Activated naive CD8-positive, alpha-beta T cell treated with anti-CD3 and anti-CD28 coated beads, Interleukin-2, amount 50 U/mL, for 24 hours (primary cell): ENCODE data around the gene FIS1.

ENCODE experiments used
- ATAC-seq: fragments of 150-1000 bp; cut with Tn5 transposase; one replicate; pipeline ENCODE4 v1.10.0; 2021
- DNase-seq: peaks from one replicate; pipeline ENCODE4 v3.0.0; 2021
- H3K27ac Mint-ChIP-seq: one replicate; pipeline ENCODE4 v1.8.0; 2021; ENCODE audit warnings: mild to moderate bottlenecking, mixed read lengths
- H3K27me3 Mint-ChIP-seq: one replicate; pipeline ENCODE4 v1.8.0; 2021; ENCODE audit warnings: mixed read lengths
- H3K36me3 Mint-ChIP-seq: one replicate; pipeline ENCODE4 v1.8.0; 2021; ENCODE audit warnings: low read depth, mixed read lengths
- H3K4me1 Mint-ChIP-seq: one replicate; pipeline ENCODE4 v1.8.0; 2021; ENCODE audit warnings: mixed read lengths
- H3K4me3 Mint-ChIP-seq: one replicate; pipeline ENCODE4 v1.8.0; 2021; ENCODE audit warnings: mild to moderate bottlenecking, moderate library complexity, mixed read lengths
- H3K9me3 Mint-ChIP-seq: one replicate; pipeline ENCODE4 v1.8.0; 2021; ENCODE audit warnings: mixed read lengths

Gene FIS1

GRCh38 chr7:101232141-101232850, 12.6 kb downstream of the FIS1 start:
- H3K27ac Mint-ChIP-seq, result no peak overlapping the region
- no peaks in the 10 kb centered on the region for H3K4me1 Mint-ChIP-seq
- H3K27me3 Mint-ChIP-seq, result no peaks in the 10 kb centered on the region
- peak; percentile 3 for ATAC-seq
- DNase-seq, result no peak
- no peaks in the 10 kb centered on the region for H3K36me3 Mint-ChIP-seq
- H3K9me3 Mint-ChIP-seq, result no peaks in the 10 kb centered on the region
- no peak overlapping the region for H3K4me3 Mint-ChIP-seq

GRCh38 chr7:101231644-101232043, 13.2 kb downstream of the FIS1 start:
- Mint-ChIP-seq H3K27me3 (no peaks in the 10 kb centered on the region), H3K4me3 (no peak overlapping the region), H3K4me1 (no peaks in the 10 kb centered on the region), H3K27ac (no peak overlapping the region), H3K9me3 (no peaks in the 10 kb centered on the region), H3K36me3 (no peaks in the 10 kb centered on the region)
- ATAC-seq (no peak), DNase-seq (no peak)

DNA sequence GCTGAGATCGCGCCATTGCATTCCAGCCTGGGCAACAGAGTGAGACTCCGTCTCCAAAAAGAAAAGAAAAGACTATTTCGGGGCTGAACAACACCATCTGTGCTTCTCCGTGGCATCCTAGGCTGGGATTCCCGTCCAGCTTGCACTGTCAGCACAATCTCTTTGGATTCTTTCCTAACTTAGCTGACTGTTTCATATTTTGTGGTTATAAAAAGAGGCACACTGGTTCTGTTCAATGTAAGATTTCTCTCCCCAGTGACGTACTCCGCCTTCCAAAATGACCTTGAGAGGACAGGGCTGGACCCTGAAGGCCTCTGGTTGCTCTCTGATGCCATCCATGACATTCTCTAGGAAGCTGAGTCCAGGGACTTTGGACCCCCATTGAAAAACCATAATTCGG, 18.2 kb downstream of the FIS1 start:
- Mint-ChIP-seq H3K9me3 (no peaks in the 10 kb centered on the region), H3K36me3 (peaks cover 2% of the 10 kb centered on the region), H3K27ac (no peak overlapping the region), H3K27me3 (no peaks in the 10 kb centered on the region), H3K4me1 (no peaks in the 10 kb centered on the region), H3K4me3 (no peak overlapping the region)
- no peak for ATAC-seq
- no peak for DNase-seq

DNA sequence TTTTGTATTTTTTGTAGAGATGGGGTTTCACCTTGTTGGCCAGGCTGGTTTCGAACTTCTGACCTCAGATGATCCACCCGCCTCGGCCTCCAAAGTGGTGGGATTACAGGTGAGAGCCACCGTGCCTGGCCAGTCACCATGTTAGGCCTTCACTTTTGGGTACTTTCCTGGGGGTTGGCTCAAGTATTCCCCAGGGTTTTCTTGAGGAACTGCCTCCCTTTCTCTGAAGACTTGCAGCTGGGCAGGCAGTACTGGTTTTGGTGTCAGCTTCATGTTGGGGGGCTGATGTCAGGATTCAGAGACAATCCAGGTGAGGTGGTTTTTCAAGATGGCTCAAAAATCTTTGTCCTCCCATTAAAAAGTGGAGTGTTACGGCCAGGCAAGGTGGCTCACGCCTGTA, 19.2 kb downstream of the FIS1 start:
- Mint-ChIP-seq H3K9me3 (no peaks in the 10 kb centered on the region), H3K4me3 (no peak overlapping the region), H3K36me3 (peaks cover 2% of the 10 kb centered on the region), H3K27ac (no peak overlapping the region), H3K4me1 (no peaks in the 10 kb centered on the region), H3K27me3 (no peaks in the 10 kb centered on the region)
- DNase-seq (no peak), ATAC-seq (no peak)

- Mint-ChIP-seq H3K36me3 (peaks cover 2% of the 10 kb centered on the region), H3K9me3 (no peaks in the 10 kb centered on the region), H3K27ac (no peak overlapping the region), H3K27me3 (no peaks in the 10 kb centered on the region), H3K4me1 (peaks cover 17% of the 10 kb centered on the region), H3K4me3 (no peak overlapping the region)
- DNase-seq, result no peak
- no peak for ATAC-seq
Measured at GRCh38 chr7:101223528-101223927, 21.4 kb downstream of the FIS1 start.

DNA sequence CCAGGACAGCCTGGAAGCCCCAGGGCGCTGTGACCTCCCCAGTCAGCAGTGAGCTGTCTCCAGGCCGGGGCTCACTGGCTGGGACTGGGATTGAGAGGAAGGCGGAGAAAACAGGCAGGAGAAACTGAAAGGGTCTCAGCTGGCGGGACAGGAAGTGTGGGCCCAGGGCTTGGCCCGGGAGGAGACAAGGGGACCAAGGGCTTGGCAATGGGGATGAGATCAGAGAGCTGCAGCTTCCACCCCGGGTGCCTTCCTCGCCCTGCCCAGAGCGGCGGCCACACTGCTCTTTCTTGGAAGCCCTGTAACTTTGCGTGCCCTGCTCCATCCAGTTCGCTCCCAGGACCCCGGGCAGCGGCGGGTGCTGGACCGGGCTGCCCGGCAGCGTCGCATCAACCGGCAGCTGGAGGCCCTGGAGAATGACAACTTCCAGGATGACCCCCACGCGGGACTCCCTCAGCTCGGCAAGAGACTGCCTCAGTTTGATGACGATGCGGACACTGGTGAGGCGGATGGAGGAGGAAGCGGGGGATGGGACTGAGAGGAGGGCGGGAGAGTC, 22.5 kb downstream of the FIS1 start:
- no peak for DNase-seq
- H3K4me3 Mint-ChIP-seq, result no peak overlapping the region
- H3K27ac Mint-ChIP-seq, result no peak overlapping the region
- no peaks in the 10 kb centered on the region for H3K9me3 Mint-ChIP-seq
- no peaks in the 10 kb centered on the region for H3K27me3 Mint-ChIP-seq
- ATAC-seq, result no peak
- H3K4me1 Mint-ChIP-seq, result peaks cover 27% of the 10 kb centered on the region
- peaks cover 2% of the 10 kb centered on the region for H3K36me3 Mint-ChIP-seq

DNA sequence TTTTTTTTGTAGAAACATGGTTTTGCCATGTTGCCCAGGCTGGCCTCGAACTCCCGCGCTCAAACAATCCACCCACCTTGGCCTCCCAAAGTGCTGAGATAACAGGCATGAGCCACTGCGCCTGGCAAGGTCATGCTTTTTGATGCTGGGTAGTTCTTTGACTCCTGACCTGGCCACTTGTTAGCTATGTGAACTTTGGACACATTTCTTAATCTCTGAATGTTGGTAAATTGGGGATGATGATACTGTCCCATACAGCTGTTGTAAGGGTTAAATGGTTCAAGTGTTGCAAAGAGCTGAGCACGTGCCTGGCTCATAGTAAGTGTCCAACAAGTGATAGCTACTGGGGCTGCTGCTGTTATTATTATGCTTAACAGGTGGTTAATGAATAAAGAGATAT, 24.6 kb downstream of the FIS1 start:
- Mint-ChIP-seq H3K4me1 (peaks cover 36% of the 10 kb centered on the region), H3K4me3 (no peak overlapping the region), H3K27ac (no peak overlapping the region)

DNA sequence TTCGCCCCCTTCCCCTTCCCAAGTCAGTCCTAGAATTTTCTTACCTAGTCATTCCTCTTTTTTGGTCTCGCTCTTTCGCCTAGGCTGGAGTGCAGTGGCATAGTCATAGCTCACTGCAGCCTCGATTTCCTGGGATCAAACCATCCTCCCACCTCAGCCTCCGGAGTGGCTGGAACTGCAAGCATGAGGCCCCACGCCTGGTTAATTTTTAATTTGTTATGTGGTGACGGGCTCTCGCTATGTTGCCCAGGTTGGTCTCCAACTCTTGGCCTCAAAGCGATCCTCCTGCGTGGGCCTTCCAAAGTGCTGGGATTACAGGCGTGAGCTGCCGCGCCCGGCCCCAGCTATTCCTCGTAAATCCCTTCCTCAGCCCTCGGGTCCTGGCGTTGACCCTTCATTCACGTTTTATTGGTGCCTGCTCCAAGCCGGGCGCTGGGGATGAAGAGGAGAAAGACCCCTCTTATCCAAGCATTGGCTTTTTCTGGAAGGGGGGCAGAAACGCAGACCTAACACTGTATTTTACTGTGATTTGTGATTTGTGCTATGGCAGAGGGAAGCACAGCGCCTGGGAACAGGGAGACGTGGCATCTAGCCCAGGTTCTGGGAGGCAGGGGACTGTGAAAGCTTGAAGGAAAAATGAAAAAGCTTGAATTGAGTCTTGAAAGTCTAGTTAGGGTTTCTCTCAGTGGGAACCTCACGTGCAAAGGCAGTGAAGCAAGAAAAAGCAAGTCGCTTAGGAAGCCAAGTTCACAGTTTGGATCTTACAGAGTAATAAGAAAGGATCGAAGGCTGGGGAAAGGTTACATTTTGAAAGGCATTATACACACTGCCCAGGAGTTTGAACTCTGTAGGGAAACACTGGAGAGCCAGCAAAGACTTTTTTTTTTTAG, 26.4 kb downstream of the FIS1 start:
- Mint-ChIP-seq H3K4me3 (peak overlapping the region; percentile 97), H3K27ac (peak overlapping the region; percentile 92), H3K27me3 (no peaks in the 10 kb centered on the region), H3K9me3 (no peaks in the 10 kb centered on the region), H3K4me1 (peaks cover 36% of the 10 kb centered on the region), H3K36me3 (peaks cover 1% of the 10 kb centered on the region)
- ATAC-seq (no peak), DNase-seq (no peak)

More for the DNA sequence above, 24.6 kb downstream of the FIS1 start:
- Mint-ChIP-seq H3K27me3 (no peaks in the 10 kb centered on the region), H3K9me3 (no peaks in the 10 kb centered on the region), H3K36me3 (peaks cover 3% of the 10 kb centered on the region)
- ATAC-seq (no peak), DNase-seq (no peak)

DNA sequence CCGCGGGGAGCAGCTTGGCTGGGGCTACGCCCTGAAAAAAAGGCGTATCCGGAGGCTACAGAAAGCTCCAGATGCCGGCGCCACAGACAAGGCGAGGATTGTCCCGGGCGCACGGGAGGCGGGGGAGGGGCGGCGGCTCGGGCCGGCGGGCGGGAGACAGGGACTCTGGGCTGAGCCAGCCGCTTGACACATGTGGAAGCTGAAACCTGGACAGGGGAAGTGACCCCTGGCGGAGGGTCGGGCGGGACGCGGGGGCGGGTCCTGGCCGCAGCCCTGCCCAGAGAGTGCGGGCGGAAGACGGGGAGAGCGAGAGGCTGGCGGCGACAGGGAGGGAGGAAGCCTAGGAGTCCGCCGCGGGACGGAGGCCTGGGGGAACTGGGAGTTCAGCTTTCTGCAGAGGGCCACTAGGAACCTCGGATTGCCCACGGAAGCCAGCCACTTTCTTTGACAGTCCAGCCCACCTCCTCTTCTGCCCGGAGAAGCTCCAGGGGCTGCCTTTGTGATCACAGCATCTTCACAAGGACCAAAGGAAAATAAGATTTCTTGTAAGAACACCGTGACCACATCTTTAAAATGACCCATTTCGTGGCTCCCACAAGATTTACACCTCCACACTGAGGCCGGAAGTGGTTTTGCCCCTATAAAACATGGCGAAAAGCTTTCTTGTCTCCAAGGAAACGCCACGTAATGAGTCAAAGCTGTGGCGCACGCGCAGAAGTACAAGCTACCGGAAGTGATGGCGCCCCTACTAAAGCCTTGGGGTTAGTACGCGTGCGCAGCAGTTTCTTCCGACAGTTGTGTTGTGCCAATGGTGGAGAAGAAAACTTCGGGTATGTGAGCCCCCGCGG, 27.3 kb downstream of the FIS1 start, which contains the start of the genes PLOD3 and ZNHIT1:
TSS of gene PLOD3 (minus strand) at position 194 of the 848 bp plus-strand sequence. CDS start 307 bp downstream, outside the sequence.
TSS of gene ZNHIT1 (plus strand) at position 778 of the 848 bp plus-strand sequence. CDS start at position 809, 31 bp downstream.
- Mint-ChIP-seq H3K36me3 (peaks cover 1% of the 10 kb centered on the region), H3K9me3 (no peaks in the 10 kb centered on the region), H3K27ac (peak within 1 kb of the TSS; percentile 92), H3K4me1 (peaks cover 36% of the 10 kb centered on the region), H3K4me3 (peak within 1 kb of the TSS; percentile 97), H3K27me3 (no peaks in the 10 kb centered on the region)
- ATAC-seq (peak; percentile 60), DNase-seq (peak; percentile 96)

GRCh38 chr7:101216860-101217387, 28.0 kb downstream of the FIS1 start:
- ATAC-seq (no peak), DNase-seq (no peak)
- Mint-ChIP-seq H3K36me3 (peaks cover 1% of the 10 kb centered on the region), H3K27ac (peak overlapping the region; percentile 92), H3K4me3 (peak overlapping the region; percentile 97), H3K27me3 (no peaks in the 10 kb centered on the region), H3K9me3 (no peaks in the 10 kb centered on the region), H3K4me1 (peaks cover 36% of the 10 kb centered on the region)

- Mint-ChIP-seq H3K4me3 (peak overlapping the region; percentile 97), H3K27me3 (no peaks in the 10 kb centered on the region), H3K9me3 (no peaks in the 10 kb centered on the region), H3K36me3 (peaks cover 1% of the 10 kb centered on the region), H3K27ac (peak overlapping the region; percentile 42), H3K4me1 (peaks cover 36% of the 10 kb centered on the region)
- ATAC-seq (no peak), DNase-seq (peak; percentile 10)
Measured at GRCh38 chr7:101216001-101216859, 28.7 kb downstream of the FIS1 start.

DNA sequence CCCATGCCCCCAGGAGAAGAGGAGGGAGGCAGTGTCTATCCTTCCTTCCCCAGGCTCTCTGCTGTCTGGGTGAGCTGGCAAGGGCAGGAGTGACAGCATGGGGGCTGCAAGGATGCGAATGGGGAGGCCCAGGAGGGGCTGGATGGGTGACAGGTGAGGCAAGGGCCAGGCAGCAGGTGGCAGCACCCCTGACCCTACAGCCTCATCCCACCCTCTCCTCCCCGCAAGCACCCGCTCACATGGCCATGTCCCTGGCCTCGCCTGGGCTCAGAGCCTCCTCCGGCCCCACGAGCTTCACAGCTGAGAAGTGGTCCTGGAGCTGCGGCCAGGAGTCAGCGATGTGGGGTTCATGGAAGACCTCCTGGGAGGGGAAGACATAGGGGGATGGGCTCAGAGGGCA, 32.9 kb downstream of the FIS1 start:
- ATAC-seq (no peak), DNase-seq (no peak)
- H3K4me3 Mint-ChIP-seq, result no peak overlapping the region
- peaks cover 9% of the 10 kb centered on the region for H3K36me3 Mint-ChIP-seq
- H3K27ac Mint-ChIP-seq, result no peak overlapping the region
- H3K9me3 Mint-ChIP-seq, result no peaks in the 10 kb centered on the region
- no peaks in the 10 kb centered on the region for H3K27me3 Mint-ChIP-seq
- H3K4me1 Mint-ChIP-seq, result peaks cover 9% of the 10 kb centered on the region

- H3K4me3 Mint-ChIP-seq, result no peak overlapping the region
- peaks cover 9% of the 10 kb centered on the region for H3K36me3 Mint-ChIP-seq
- no peaks in the 10 kb centered on the region for H3K27me3 Mint-ChIP-seq
- no peak overlapping the region for H3K27ac Mint-ChIP-seq
- peaks cover 6% of the 10 kb centered on the region for H3K4me1 Mint-ChIP-seq
- H3K9me3 Mint-ChIP-seq, result no peaks in the 10 kb centered on the region
- DNase-seq (no peak), ATAC-seq (no peak)
Measured at GRCh38 chr7:101211501-101211900, 33.4 kb downstream of the FIS1 start.
